ENCODE measurements around the gene PEX3.
"Not testable (repeated sequence)": the region's sequence is repeated elsewhere in the genome, so short reads cannot be mapped to it uniquely, and the experiment has no call there.

The PEX3 gene

DNA sequence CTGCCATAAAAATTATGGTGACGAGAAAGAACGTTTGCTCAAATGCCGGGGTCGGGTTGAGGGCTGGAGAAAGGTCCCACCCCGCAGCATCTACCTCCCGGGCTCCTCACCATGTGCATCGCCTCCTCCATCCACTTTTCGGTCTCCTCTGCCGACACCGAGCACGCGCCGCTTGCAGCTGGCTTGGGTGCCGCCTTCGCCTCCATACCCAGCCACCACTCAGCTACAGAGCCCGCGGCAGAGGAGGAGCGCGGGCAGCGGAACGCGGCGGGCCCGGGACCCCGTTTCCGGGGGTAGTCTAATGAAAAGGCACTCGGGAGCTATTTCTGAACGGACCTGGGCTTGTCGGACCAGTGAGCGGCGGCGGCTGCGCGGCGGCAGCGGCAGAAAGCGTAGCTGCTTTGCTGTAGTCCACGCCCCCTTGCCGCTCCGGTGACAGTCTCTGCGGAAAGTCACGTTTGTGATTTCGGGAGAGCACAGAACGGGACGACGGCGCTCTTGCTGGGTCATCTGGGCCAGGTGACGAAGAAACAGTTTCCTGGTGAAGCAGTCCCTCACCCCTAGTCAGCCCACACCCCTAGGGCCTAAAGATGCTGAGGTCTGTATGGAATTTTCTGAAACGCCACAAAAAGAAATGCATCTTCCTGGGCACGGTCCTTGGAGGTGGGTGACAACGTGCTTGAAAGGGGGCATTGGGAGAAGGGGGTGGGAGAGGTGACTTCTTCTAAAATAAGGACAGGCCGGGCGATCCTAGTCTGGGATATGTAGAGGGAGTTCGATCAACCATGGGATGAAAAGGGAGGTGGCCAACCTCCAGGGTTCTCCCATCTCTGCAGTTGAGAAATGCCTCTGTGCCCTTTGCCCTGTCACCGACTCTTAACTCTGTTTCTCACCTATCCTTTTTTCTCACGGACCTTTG, at the start of gene PEX3, which contains the start of gene ADAT2:
Gene PEX3 (plus strand): TSS at position 353 of the 919 bp plus-strand sequence. CDS start 238 bp downstream, at position 591.
Gene ADAT2 (minus strand): TSS at position 243 of the 919 bp plus-strand sequence. CDS start 37 bp downstream, at position 206.
- DNase-seq (ENCODE audit: low read depth), result peak; percentile 86

GRCh38 chr6:143401068-143401446, 49.5 kb upstream of the PEX3 start:
- DNase-seq (ENCODE audit: low read depth), result no peak

DNA sequence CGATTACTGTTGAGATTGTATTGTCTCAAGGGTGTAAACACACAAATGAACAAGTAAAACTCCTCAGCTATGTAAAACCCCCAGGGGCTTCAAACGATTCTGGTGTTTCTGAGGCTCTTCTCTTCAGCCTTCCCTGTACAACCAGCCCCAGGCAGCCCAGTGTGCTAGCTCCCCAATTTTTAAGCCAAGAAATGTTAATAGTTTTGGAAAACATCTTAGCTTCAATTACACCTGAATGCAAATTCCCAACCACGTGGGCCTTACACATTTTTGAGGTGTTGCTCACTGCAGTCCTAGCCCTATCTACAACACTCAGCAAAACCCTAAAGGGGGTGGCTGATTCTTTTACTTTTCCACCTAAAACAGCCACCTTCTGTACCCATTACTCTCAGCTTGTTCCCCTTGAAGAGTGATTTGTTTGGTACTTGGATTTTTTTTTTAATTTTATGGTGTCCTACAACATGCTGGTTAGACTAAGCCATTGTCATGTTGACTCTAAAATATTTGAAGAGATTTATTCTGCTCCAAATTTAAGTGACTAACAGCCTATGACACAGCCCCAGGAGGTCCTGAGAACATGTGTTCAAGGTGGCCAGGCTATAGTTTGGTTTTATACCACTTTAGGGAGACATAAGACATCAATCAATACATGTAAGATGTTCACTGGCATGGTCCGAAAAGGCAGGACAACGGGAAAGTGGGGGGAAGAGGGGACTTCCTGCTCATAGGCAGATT, 48.8 kb upstream of the PEX3 start:
- no peak for DNase-seq (ENCODE audit: low read depth)

DNA sequence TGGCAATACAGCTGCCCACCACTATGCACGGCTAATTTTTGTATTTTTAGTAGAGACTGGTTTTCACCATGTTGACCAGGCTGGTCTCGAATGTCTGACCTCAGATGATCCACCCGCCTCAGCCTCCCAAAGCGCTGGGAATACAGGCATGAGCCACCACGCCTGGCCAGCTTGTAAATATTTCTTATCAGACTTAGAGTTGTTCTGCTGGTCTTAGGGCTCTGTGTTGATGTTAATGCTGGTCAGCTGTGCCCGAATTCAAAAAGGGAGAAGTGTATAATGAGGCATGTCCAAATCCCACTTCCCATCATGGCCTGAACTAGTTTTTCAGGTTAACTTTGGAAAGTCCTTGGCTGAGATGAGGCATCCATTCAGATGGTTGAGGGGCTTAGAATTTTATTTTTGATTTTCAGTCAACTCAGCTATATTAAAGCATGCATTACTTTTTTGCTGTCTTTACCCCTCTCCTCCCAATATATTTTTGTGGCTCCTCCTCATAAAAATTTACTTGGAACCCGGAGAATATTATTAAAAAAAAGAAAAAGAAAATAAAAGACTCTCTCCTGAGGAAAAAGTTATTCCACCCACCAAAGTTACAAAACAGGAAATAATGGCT, 47.8 kb upstream of the PEX3 start:
- DNase-seq (ENCODE audit: low read depth), result no peak

DNA sequence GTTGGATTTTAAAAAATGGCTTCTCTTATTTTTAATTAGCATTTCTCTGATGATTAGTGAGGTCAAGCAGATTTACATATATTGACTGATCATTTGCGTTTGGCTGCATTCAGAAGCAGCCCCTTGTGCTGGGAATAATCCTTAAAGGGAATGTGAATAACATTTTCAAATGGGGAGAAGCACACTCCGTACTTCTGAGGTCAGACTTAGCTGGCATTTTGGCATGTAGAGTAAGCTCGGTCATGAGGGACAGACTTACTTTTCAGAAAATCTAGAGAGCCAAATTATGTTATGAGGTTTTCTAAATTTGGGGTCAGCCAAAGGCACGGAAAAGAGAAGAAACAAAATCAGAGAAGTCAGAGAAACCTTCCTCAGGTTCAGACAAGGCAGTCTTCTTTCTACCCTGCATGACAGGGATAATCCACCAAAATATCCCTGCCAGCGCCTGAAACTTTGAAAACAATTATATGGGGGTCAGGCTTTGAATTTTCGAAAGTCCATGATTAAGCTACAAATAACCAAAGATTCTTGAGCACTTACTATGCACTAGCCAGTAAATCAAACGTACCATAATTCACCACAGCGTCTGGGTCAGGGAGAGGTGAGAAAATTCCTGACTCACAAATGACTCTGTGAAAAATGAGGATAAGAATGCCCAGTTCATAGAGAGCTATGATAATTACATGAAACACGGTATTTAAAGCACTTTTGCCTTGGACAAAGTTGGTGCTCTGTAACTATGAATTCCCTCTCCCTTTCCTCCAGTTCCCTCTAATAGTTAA, 45.0 kb upstream of the PEX3 start:
- DNase-seq (ENCODE audit: low read depth), result no peak

- DNase-seq (ENCODE audit: low read depth), result no peak
These were observed 43.9 kb upstream of the PEX3 start for GRCh38 chr6:143406673-143407072.

GRCh38 chr6:143408151-143408786, 42.3 kb upstream of the PEX3 start:
- DNase-seq (ENCODE audit: low read depth), result no peak

DNA sequence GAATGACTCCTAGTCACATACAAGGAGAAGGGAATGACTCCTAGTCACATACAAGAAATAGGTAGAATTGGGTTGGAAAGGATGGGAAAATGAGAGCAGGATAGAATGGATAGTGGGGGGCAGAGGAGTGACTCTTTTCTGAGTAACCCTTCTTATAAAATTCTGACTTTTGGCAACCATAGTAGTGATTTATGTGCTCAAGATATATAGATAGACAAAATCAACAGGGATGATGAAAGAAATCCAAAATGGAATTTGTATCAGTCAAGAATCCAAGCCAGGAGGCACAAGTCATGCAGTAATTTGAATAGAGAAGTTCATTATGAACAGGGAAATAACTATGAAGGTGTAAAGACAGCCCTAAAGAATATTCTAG, 41.8 kb upstream of the PEX3 start:
- DNase-seq (ENCODE audit: low read depth), result no peak

DNA sequence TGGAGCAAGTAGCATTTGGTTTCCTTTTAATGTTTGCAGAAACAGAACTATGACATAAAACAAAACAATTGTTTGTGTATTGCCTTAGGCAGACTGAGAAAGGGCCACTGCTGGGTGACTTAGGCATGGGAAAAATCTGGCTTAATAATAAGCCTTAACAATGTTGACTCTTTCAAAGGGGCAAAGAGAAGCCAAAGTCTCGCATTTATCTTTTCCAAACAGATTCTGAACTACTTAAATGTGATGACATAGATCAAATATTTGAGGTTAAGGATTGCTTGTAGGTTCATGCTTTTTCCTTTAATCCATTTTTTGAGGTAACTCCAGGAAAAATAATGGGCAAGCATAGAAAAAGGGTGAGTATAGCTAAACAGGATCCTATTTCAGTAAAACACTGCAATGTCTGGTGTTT, 39.7 kb upstream of the PEX3 start:
- DNase-seq (ENCODE audit: low read depth), result no peak

GRCh38 chr6:143414769-143415168, 35.8 kb upstream of the PEX3 start:
- no peak for DNase-seq (ENCODE audit: low read depth)

- DNase-seq (ENCODE audit: low read depth), result no peak
These were observed 31.1 kb upstream of the PEX3 start for GRCh38 chr6:143419526-143419925.

GRCh38 chr6:143426026-143426425, 24.6 kb upstream of the PEX3 start:
- no peak for DNase-seq (ENCODE audit: low read depth)

DNA sequence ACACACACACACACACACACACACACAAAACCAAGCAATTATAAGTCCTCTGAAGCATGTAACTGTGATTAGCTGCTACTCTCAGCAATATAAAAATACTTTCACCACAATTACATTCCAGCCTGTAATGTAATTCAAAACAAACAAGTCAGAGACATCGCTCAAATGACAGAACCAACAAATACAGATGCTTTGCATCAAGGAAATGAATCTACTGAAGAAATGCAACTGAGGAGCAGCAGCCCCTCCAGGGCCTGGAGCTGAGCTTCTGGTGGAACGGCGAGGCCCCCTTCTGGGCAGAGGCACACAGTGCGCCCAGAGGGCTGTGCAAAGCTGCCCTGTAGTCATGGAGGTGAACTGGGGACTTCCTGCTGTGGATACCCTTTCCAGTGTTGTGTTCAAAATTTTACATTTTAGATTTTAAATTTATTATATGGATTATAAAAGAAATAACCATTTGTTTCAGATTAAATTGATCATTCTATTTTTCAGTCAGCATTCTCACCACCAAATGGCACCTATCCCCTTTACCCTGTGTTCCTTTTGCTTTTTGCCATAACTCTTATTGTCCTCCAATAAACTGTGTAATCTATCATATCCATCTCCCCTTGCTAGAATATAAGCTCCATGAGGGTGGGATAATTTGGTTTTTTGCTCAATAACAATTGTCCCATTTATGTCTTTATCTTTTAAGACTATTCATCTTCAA, 23.3 kb upstream of the PEX3 start:
- peak; percentile 32 for DNase-seq (ENCODE audit: low read depth)

- no peak for DNase-seq (ENCODE audit: low read depth)
These were observed 20.6 kb upstream of the PEX3 start for GRCh38 chr6:143429970-143430369.

DNA sequence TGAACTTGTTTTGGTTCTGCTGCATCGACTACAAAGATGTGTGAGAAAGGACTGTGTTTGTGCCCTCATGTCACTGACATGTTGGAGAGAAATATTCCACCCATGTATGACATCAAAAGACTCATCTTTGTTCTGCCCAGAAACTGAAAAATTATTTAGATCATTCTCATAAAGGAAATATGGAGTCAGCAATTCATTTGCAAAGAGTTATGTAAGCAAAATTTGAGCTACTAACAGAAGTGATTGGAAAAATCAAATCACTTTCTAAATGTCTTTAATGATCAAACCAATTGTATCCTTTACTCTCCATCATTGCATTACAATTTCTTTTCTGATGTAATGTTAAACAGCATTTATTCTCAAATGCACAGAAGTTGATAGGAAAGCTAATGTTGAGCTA, 19.4 kb upstream of the PEX3 start:
- no peak for DNase-seq (ENCODE audit: low read depth)

DNA sequence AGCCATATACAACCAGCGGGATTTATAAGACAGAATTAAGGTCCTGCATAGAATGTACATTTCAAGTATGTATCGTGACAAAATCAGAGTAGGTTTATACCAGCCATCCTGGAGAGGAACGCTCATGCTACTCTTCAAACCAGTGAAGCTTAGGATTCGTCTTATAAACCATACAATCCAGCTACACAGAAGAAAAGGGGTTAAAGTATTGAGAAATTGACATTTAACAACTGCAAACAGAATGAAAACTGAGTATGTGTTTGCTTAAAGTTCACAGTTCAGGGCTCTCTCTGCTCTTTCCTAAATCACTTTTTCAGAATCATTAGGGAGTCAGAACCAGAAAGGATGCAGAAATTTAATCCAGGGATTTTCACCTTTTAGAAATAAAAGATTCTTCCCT, 18.0 kb upstream of the PEX3 start:
- no peak for DNase-seq (ENCODE audit: low read depth)

DNA sequence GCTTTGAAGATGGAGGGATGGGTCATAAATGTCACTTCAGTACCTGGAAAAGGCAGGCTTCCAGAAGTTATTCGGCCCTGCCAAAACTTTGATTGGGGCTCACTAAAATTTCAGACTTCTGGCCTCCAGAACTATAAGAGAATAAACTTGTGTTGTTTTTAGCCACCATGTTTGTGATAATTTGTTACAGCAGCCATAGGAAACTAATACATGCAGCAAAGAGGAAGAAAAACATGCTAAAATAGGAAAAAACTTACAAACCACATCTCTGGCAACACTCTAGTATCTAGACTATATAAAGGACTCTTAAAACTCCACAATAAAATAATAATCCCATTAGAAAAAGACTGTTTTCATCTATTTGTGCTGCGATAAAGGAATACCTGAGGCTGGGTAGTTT, 9.6 kb upstream of the PEX3 start:
- DNase-seq (ENCODE audit: low read depth), result no peak

GRCh38 chr6:143441680-143442545, 8.7 kb upstream of the PEX3 start:
- DNase-seq (ENCODE audit: low read depth), result no peak

DNA sequence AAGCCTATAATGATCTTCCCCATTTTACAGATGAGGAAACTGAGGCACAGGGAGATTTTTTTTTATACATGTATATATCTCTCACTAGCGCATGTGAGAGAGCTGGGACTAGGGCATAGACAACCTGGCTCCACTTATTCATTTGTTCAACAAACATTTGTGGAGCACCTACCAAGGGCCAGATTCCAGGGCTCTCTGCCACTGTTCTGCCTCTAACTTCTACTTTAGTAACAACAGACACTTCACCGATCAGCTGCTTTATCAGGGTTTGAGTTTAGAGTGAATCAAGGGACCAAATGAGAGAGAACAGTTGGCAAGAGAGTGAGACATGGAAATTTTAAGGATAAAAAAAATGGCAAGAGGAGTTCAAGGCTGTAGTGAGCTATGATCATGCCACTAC, 7.5 kb upstream of the PEX3 start:
- no peak for DNase-seq (ENCODE audit: low read depth)

GRCh38 chr6:143447865-143448264, 2.7 kb upstream of the PEX3 start:
- not testable (repeated sequence) for DNase-seq (ENCODE audit: low read depth)
